Caco-2 (cell line): ENCODE data around the gene CRP. TPM values are rescaled to one million over a fixed set of nuclear protein-coding genes. Genes with fewer than 3 reads are reported as not detected.

Source experiments
- BruUV-seq: library from RNA; stranded (reverse); fragments of 400-500 nt; replicated peaks from 2 replicates; lab custom pipeline; 2021; lab: Mats Ljungman, UMichigan
- CTCF ChIA-PET: fragments of 300-600 bp; sonication (Branson Sonifier 250); formaldehyde crosslinking; loops from one replicate; lab custom pipeline; 2022; ENCODE audit warnings: antibody characterized with exemption; lab: Charles Lee
- POLR2A ChIA-PET: fragments of 300-600 bp; sonication (Branson Sonifier 250); formaldehyde crosslinking; loops from one replicate; lab custom pipeline; 2022; ENCODE audit warnings: antibody characterized with exemption; lab: Charles Lee
- DNase-seq, 2 experiments: peaks; one replicate each; pipeline versions ENCODE4 v3.0.0 to v3.0.0-alpha.2; 2020 to 2022
- H3K27me3 ChIP-seq: replicated peaks from 2 replicates; pipeline ENCODE4 v1.6.0; 2011; ENCODE audit warnings: low read length; ENCODE audit not compliant: control insufficient read depth, insufficient read depth
- H3K36me3 ChIP-seq: 2 replicates; pipeline ENCODE4 v1.5.1; 2011; ENCODE audit warnings: low read length; ENCODE audit not compliant: control insufficient read depth, insufficient read depth
- H3K4me1 ChIP-seq: fragments of 250-450 bp; sonication (Bioruptor Pico); 2 replicates; pipeline ENCODE4 v1.5.1; 2020; ENCODE audit warnings: mild to moderate bottlenecking
- H3K4me3 ChIP-seq: 2 replicates; pipeline ENCODE4 v1.5.1; 2011; ENCODE audit warnings: low read depth, mild to moderate bottlenecking, control low read depth, low read length
- H3K9me3 ChIP-seq: fragments of 250-450 bp; sonication (Bioruptor Pico); 2 replicates; pipeline ENCODE4 v1.5.1; 2020; ENCODE audit warnings: mild to moderate bottlenecking, moderate library complexity
- H3K27ac Mint-ChIP-seq: one replicate; pipeline ENCODE4 v1.8.0; 2022; ENCODE audit warnings: mixed read lengths; ENCODE audit not compliant: unreplicated experiment
- H3K27me3 Mint-ChIP-seq: one replicate; pipeline ENCODE4 v1.8.0; 2022; ENCODE audit warnings: mixed read lengths; ENCODE audit not compliant: insufficient read depth, unreplicated experiment
- H3K36me3 Mint-ChIP-seq: one replicate; pipeline ENCODE4 v1.8.0; 2022; ENCODE audit warnings: mild to moderate bottlenecking, mixed read lengths; ENCODE audit not compliant: insufficient read depth, unreplicated experiment
- H3K4me1 Mint-ChIP-seq: one replicate; pipeline ENCODE4 v1.8.0; 2022; ENCODE audit warnings: low read depth, mixed read lengths; ENCODE audit not compliant: unreplicated experiment
- H3K4me3 Mint-ChIP-seq: one replicate; pipeline ENCODE4 v1.8.0; 2022; ENCODE audit warnings: mild to moderate bottlenecking, moderate library complexity, mixed read lengths; ENCODE audit not compliant: unreplicated experiment
- H3K9me3 Mint-ChIP-seq: one replicate; pipeline ENCODE4 v1.8.0; 2022; ENCODE audit warnings: mixed read lengths; ENCODE audit not compliant: unreplicated experiment
- CTCF ChIP-seq, 2 experiments: fragments of 200-600 bp in 1 of 2; IDR thresholded peaks; 1 replicate in 1 of 2; 2 replicates in 1 of 2; pipeline versions ENCODE4 v1.5.1 to v1.8.0; 2011 to 2022; ENCODE audit warnings: antibody characterized with exemption in 1 of 2, control low read depth in 1 of 2, inconsistent platforms in 1 of 2, low read depth in 1 of 2, low read length in 1 of 2, mild to moderate bottlenecking in 1 of 2, moderate library complexity in 1 of 2; ENCODE audit not compliant: insufficient read depth in 1 of 2, severe bottlenecking in 1 of 2, unreplicated experiment in 1 of 2
- intact Hi-C: fragments of 100-400 bp; cut with micrococcal nuclease; formaldehyde crosslinking; loops from one replicate; pipeline ENCODE4 v1.10.0; 2022; ENCODE audit not compliant: unreplicated experiment
- total RNA-seq: library from RNA; stranded (reverse); gene quantifications from 2 replicates; pipeline ENCODE4 v1.2.3, GENCODE V29; 2022

The CRP gene
- total RNA-seq, 1 experiment from 2014 or later, result not detected

- Mint-ChIP-seq H3K27me3 (peaks cover 14% of the 10 kb centered on the region), H3K27ac (no peak overlapping the region), H3K36me3 (no peaks in the 10 kb centered on the region), H3K4me3 (no peak overlapping the region), H3K4me1 (no peaks in the 10 kb centered on the region), H3K9me3 (no peaks in the 10 kb centered on the region)
- Histone ChIP-seq H3K9me3 (peaks cover 3% of the 10 kb centered on the region; the same call in 1 of the 2 replicates), H3K27me3 (no peaks in the 10 kb centered on the region), H3K4me1 (no peaks in the 10 kb centered on the region), H3K4me3 (no peak overlapping the region), H3K36me3 (no peaks in the 10 kb centered on the region)
- intact Hi-C loops, result no loop called here
- ChIA-PET POLR2A (no interaction called here), CTCF (no interaction called here)
- no peak for DNase-seq
- BruUV-seq, result no TSS peak
- no peak for TF ChIP-seq CTCF (IDR thresholded peaks at IDR 0.05; ENCODE audit: insufficient read depth in 1 of 2, low read depth in 1 of 2, low read length in 1 of 2, severe bottlenecking in 1 of 2, unreplicated experiment in 1 of 2)
These were observed 50.1 kb downstream of the CRP start for GRCh38 chr1:159664247-159664646.

GRCh38 chr1:159663552-159663951, 50.8 kb downstream of the CRP start:
- ChIA-PET CTCF (no interaction called here), POLR2A (no interaction called here)
- no peak for TF ChIP-seq CTCF (IDR thresholded peaks at IDR 0.05; ENCODE audit: insufficient read depth in 1 of 2, low read depth in 1 of 2, low read length in 1 of 2, severe bottlenecking in 1 of 2, unreplicated experiment in 1 of 2)
- Mint-ChIP-seq H3K4me1 (no peaks in the 10 kb centered on the region), H3K36me3 (no peaks in the 10 kb centered on the region), H3K4me3 (no peak overlapping the region), H3K9me3 (no peaks in the 10 kb centered on the region), H3K27ac (no peak overlapping the region), H3K27me3 (peaks cover 14% of the 10 kb centered on the region)
- no TSS peak for BruUV-seq
- H3K9me3 ChIP-seq, result peaks cover 3% of the 10 kb centered on the region; the same call in 1 of the 2 replicates
- DNase-seq, result no peak
- intact Hi-C loops, result no loop called here
- no peaks in the 10 kb centered on the region for H3K36me3 ChIP-seq
- H3K4me3 ChIP-seq, result no peak overlapping the region
- no peaks in the 10 kb centered on the region for H3K4me1 ChIP-seq
- H3K27me3 ChIP-seq, result no peaks in the 10 kb centered on the region

Other genes with a start within 250 kb of the CRP start
- not detected in 2 replicates for gene OR10J5, start 178.6 kb downstream of the CRP start, total RNA-seq
- gene APCS, start 126.8 kb downstream of the CRP start, total RNA-seq, result not detected in 2 replicates
- gene DUSP23, start 66.4 kb upstream of the CRP start, total RNA-seq, result 40.5 and 44.5 TPM in 2 replicates
- not detected in 2 replicates for gene FCRL6, start 87.8 kb upstream of the CRP start, total RNA-seq
- not detected in 2 replicates for gene SLAMF8, start 112.3 kb upstream of the CRP start, total RNA-seq
- not detected in 2 replicates for gene VSIG8, start 148.1 kb upstream of the CRP start, total RNA-seq
- gene CFAP45, start 185.6 kb upstream of the CRP start, total RNA-seq, result 1.1 and 1.5 TPM in 2 replicates
- gene TAGLN2, start 210.9 kb upstream of the CRP start, total RNA-seq, result 518 and 531 TPM in 2 replicates
- 19.6 and 21.2 TPM in 2 replicates for gene IGSF9, start 231.0 kb upstream of the CRP start, total RNA-seq
- 0.36 TPM in 1 of 2 replicates, not detected in the other for gene SLAMF9, start 239.6 kb upstream of the CRP start, total RNA-seq